Astrocyte (in vitro differentiated cells and primary cell): Measurements from ENCODE around the gene YEATS4. TPM values are rescaled to one million over a fixed set of nuclear protein-coding genes. Genes with fewer than 3 reads are reported as not detected.

Experiments
- DNase-seq: peaks from one replicate; pipeline ENCODE4 v3.0.0-alpha.2; 2010; ENCODE audit warnings: low read depth
- FAIRE-seq: peaks from 2 replicates; lab custom pipeline; 2011; peaks lifted over from hg19 to GRCh38; lab: Jason Lieb, UNC
- H2AFZ ChIP-seq: 2 replicates; pipeline ENCODE4 v1.6.0; 2012; ENCODE audit warnings: low read depth, low read length, inconsistent platforms
- H3K27ac ChIP-seq: 2 replicates; pipeline ENCODE4 v1.5.1; 2011; ENCODE audit warnings: low read depth, low read length, inconsistent platforms
- H3K27me3 ChIP-seq: 2 replicates; pipeline ENCODE4 v1.6.0; 2011; ENCODE audit warnings: low read length, inconsistent platforms; ENCODE audit not compliant: insufficient read depth
- H3K36me3 ChIP-seq: 2 replicates; pipeline ENCODE4 v1.5.1; 2011; ENCODE audit warnings: low read length, inconsistent platforms; ENCODE audit not compliant: insufficient read depth
- H3K4me1 ChIP-seq: 2 replicates; pipeline ENCODE4 v1.5.1; 2011; ENCODE audit warnings: low read length, inconsistent platforms; ENCODE audit not compliant: insufficient read depth
- H3K4me2 ChIP-seq: 2 replicates; pipeline ENCODE4 v1.6.0; 2012; ENCODE audit warnings: low read length, inconsistent platforms
- H3K4me3 ChIP-seq: 2 replicates; pipeline ENCODE4 v1.5.1; 2011; ENCODE audit warnings: low read depth, mild to moderate bottlenecking, low read length, inconsistent platforms; ENCODE audit not compliant: insufficient read depth
- H3K79me2 ChIP-seq: 2 replicates; pipeline ENCODE4 v1.6.0; 2012; ENCODE audit warnings: mild to moderate bottlenecking, low read length, inconsistent platforms; ENCODE audit not compliant: insufficient read depth
- H3K9ac ChIP-seq: 2 replicates; pipeline ENCODE4 v1.6.0; 2012; ENCODE audit warnings: mild to moderate bottlenecking, low read length, inconsistent platforms
- H3K9me3 ChIP-seq: 2 replicates; pipeline ENCODE4 v1.5.1; 2012; ENCODE audit warnings: low read depth, mild to moderate bottlenecking, low read length, inconsistent platforms; ENCODE audit not compliant: insufficient read depth
- H4K20me1 ChIP-seq: 2 replicates; pipeline ENCODE4 v1.6.0; 2012; ENCODE audit warnings: low read length, inconsistent platforms; ENCODE audit not compliant: insufficient read depth
- H3K27ac Mint-ChIP-seq: one replicate; pipeline ENCODE4 v1.8.0; 2021; ENCODE audit warnings: mild to moderate bottlenecking, mixed read lengths; ENCODE audit not compliant: unreplicated experiment
- H3K27me3 Mint-ChIP-seq: one replicate; pipeline ENCODE4 v1.8.0; 2021; ENCODE audit warnings: low read depth, mixed read lengths; ENCODE audit not compliant: unreplicated experiment
- H3K36me3 Mint-ChIP-seq: one replicate; pipeline ENCODE4 v1.8.0; 2021; ENCODE audit warnings: low read depth, mixed read lengths; ENCODE audit not compliant: unreplicated experiment
- H3K4me1 Mint-ChIP-seq: one replicate; pipeline ENCODE4 v1.8.0; 2021; ENCODE audit warnings: low read depth, mixed read lengths; ENCODE audit not compliant: unreplicated experiment
- H3K4me3 Mint-ChIP-seq: one replicate; pipeline ENCODE4 v1.8.0; 2021; ENCODE audit warnings: mild to moderate bottlenecking, moderate library complexity, mixed read lengths; ENCODE audit not compliant: unreplicated experiment
- H3K9me3 Mint-ChIP-seq: one replicate; pipeline ENCODE4 v1.8.0; 2021; ENCODE audit warnings: mild to moderate bottlenecking, mixed read lengths; ENCODE audit not compliant: unreplicated experiment
- EZH2 ChIP-seq: IDR thresholded peaks from 2 replicates; pipeline ENCODE4 v1.6.1; 2012; ENCODE audit warnings: mild to moderate bottlenecking, low read length, inconsistent platforms; ENCODE audit not compliant: insufficient read depth
- total RNA-seq: library from RNA; stranded (reverse); gene quantifications from 2 replicates; pipeline ENCODE4 v1.2.1, GENCODE V29; 2021
- TF ChIP-seq, protein P1 (sequence below): IDR thresholded peaks from 2 replicates; pipeline ENCODE4 v1.5.1; 2011; ENCODE audit warnings: low read depth, mild to moderate bottlenecking, inconsistent platforms, low read length, moderate library complexity; ENCODE audit not compliant: insufficient read depth

The YEATS4 gene
- total RNA-seq, 1 donor from 2014 or later: 11.6 TPM

DNA sequence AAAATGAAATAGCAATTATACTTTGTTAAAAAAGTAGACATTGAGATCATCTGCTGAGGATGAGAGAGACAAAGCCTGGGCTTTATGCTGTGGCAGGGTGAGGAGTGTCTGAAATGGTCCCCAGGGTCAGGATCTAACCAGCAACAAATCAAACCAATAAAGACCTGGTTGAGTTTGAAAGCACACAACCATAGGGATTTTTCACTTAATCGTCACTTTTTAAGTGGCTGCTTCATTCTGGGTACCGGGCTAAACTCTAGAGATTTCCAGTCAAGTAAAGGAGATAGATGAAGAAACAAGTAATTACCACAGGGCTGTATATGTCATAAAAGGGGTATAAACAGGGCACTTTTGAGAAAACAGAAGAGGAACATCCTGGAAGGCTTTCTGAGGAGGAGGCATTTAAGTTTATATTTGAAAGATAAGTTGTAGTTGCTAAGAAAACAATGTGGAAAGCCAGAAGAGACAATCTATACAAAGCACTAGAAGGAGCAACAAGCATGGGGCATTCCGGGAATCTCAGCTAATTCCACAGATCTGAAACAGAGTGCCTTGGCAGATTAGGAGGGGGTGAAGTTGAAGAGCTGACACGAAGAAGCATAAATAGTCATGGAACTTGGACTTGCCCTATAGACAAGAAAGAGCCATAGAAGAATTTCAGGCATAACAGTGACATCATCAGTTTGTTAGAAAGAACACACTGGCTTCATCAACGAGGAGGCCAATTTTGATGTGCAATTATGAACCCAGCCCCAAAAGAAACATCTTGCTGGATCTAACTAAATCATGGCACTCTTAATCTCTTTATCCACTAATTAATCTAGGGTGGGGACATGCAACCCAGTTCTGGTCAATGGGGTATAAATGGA, 63.7 kb downstream of the YEATS4 start:
- FAIRE-seq: no peak
- no peaks in the 10 kb centered on the region for H3K9me3 ChIP-seq

DNA sequence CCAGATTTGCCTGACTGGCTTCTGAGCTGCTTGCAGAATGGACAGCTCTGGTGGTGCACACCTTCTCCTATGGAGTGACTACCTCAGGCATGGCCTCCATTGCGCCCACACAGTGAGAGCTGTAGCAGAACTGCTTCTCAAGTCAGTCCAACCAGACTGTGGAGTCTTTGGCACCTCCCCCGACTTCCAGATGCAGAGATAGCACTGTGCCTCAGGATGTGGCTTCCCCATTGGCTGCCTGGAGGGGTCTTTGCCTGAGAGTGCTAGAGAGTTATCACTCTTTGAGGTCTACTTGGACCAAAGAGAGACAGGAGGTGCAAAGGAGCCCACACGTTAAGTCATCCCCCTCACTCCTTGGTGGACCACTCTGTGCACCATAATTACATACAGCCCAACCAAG, 65.9 kb downstream of the YEATS4 start:
- Mint-ChIP-seq H3K4me3 (no peak overlapping the region), H3K9me3 (peaks cover 2% of the 10 kb centered on the region), H3K27me3 (no peaks in the 10 kb centered on the region), H3K36me3 (no peaks in the 10 kb centered on the region), H3K4me1 (peaks cover 13% of the 10 kb centered on the region), H3K27ac (no peak overlapping the region)
- no peaks in the 10 kb centered on the region for H3K79me2 ChIP-seq
- H3K27me3 ChIP-seq: no peaks in the 10 kb centered on the region
- H3K27ac ChIP-seq: no peak overlapping the region
- H3K4me3 ChIP-seq: no peak overlapping the region
- H3K9me3 ChIP-seq: no peaks in the 10 kb centered on the region
- no peak overlapping the region for H3K4me2 ChIP-seq
- DNase-seq (no peak), FAIRE-seq (no peak)
- H3K9ac ChIP-seq: no peak overlapping the region
- TF ChIP-seq, protein P1, sequence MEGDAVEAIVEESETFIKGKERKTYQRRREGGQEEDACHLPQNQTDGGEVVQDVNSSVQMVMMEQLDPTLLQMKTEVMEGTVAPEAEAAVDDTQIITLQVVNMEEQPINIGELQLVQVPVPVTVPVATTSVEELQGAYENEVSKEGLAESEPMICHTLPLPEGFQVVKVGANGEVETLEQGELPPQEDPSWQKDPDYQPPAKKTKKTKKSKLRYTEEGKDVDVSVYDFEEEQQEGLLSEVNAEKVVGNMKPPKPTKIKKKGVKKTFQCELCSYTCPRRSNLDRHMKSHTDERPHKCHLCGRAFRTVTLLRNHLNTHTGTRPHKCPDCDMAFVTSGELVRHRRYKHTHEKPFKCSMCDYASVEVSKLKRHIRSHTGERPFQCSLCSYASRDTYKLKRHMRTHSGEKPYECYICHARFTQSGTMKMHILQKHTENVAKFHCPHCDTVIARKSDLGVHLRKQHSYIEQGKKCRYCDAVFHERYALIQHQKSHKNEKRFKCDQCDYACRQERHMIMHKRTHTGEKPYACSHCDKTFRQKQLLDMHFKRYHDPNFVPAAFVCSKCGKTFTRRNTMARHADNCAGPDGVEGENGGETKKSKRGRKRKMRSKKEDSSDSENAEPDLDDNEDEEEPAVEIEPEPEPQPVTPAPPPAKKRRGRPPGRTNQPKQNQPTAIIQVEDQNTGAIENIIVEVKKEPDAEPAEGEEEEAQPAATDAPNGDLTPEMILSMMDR: no peak
- no peak for TF ChIP-seq EZH2
- H3K36me3 ChIP-seq: no peaks in the 10 kb centered on the region
- H4K20me1 ChIP-seq: no peaks in the 10 kb centered on the region
- no peaks in the 10 kb centered on the region for H3K4me1 ChIP-seq
- no peak overlapping the region for H2AFZ ChIP-seq

More for the DNA sequence above, 63.7 kb downstream of the YEATS4 start:
- Mint-ChIP-seq H3K27ac (no peak overlapping the region), H3K36me3 (no peaks in the 10 kb centered on the region), H3K27me3 (no peaks in the 10 kb centered on the region), H3K4me1 (peaks cover 11% of the 10 kb centered on the region), H3K4me3 (no peak overlapping the region), H3K9me3 (peaks cover 2% of the 10 kb centered on the region)
- H4K20me1 ChIP-seq: no peaks in the 10 kb centered on the region
- DNase-seq: no peak
- no peak overlapping the region for H3K4me3 ChIP-seq
- H3K27ac ChIP-seq: no peak overlapping the region
- no peaks in the 10 kb centered on the region for H3K36me3 ChIP-seq
- no peak overlapping the region for H2AFZ ChIP-seq
- no peak overlapping the region for H3K4me2 ChIP-seq
- H3K27me3 ChIP-seq: no peaks in the 10 kb centered on the region
- H3K79me2 ChIP-seq: no peaks in the 10 kb centered on the region
- no peaks in the 10 kb centered on the region for H3K4me1 ChIP-seq
- no peak for TF ChIP-seq EZH2
- TF ChIP-seq, protein P1: no peak
- H3K9ac ChIP-seq: no peak overlapping the region
